ENCODE results near the gene PRTN3. TPM values are rescaled to one million over a fixed set of nuclear protein-coding genes. Genes with fewer than 3 reads are reported as not detected.

PRTN3 gene, protein sequence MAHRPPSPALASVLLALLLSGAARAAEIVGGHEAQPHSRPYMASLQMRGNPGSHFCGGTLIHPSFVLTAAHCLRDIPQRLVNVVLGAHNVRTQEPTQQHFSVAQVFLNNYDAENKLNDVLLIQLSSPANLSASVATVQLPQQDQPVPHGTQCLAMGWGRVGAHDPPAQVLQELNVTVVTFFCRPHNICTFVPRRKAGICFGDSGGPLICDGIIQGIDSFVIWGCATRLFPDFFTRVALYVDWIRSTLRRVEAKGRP
- total RNA-seq = not detected
- long read RNA-seq = 0 reads

DNA sequence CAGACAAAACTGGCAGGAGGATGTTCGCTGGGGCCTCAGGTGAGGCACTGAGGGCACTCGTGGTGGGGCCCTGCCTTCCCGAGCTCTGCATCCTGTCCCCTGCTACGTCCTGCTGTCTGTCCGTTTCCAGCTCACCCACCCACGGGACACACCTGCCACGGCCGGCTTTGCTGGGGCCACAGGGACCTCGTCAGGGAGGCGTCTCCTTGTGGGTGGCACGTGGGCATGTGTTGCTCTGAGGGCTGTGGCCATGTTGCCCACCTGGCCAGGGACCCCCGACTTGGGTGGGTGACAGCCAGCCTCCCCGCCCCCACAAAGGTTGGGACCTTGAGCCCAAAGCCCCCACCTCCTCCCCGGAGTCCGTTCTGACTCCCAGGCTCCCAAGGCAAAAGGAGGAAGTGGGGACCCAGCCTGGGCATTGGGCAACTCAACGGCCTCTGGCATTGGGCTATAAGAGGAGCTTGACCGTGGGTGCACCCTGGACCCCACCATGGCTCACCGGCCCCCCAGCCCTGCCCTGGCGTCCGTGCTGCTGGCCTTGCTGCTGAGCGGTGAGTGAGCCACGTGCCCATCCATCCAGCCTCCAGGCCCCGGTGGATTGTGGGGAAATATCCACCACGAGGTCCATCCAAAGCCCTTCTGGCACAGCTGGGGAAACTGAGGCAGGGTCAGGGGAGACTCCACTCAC lies at the start of gene PRTN3:
PRTN3 (plus strand) TSS at position 481 of the 688 bp plus-strand sequence; CDS start at position 491, 10 bp downstream.
- intact Hi-C loops (cut with micrococcal nuclease) = no loop called here
- Histone ChIP-seq H3K27ac (replicated peaks) (no peak within 1 kb of the TSS), H3K27me3 (ENCODE audit: low read depth) (peaks cover 87% of the 10 kb centered on the region), H3K4me1 (peaks cover 9% of the 10 kb centered on the region), H3K4me3 (no peak within 1 kb of the TSS), H3K36me3 (no peaks in the 10 kb centered on the region), H3K9me3 (replicated peaks) (no peaks in the 10 kb centered on the region)
- DNase-seq = no peak
- TF ChIP-seq, protein P1, sequence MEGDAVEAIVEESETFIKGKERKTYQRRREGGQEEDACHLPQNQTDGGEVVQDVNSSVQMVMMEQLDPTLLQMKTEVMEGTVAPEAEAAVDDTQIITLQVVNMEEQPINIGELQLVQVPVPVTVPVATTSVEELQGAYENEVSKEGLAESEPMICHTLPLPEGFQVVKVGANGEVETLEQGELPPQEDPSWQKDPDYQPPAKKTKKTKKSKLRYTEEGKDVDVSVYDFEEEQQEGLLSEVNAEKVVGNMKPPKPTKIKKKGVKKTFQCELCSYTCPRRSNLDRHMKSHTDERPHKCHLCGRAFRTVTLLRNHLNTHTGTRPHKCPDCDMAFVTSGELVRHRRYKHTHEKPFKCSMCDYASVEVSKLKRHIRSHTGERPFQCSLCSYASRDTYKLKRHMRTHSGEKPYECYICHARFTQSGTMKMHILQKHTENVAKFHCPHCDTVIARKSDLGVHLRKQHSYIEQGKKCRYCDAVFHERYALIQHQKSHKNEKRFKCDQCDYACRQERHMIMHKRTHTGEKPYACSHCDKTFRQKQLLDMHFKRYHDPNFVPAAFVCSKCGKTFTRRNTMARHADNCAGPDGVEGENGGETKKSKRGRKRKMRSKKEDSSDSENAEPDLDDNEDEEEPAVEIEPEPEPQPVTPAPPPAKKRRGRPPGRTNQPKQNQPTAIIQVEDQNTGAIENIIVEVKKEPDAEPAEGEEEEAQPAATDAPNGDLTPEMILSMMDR (IDR thresholded peaks at IDR 0.05; ENCODE audit: borderline replicate concordance) = no peak

DNA sequence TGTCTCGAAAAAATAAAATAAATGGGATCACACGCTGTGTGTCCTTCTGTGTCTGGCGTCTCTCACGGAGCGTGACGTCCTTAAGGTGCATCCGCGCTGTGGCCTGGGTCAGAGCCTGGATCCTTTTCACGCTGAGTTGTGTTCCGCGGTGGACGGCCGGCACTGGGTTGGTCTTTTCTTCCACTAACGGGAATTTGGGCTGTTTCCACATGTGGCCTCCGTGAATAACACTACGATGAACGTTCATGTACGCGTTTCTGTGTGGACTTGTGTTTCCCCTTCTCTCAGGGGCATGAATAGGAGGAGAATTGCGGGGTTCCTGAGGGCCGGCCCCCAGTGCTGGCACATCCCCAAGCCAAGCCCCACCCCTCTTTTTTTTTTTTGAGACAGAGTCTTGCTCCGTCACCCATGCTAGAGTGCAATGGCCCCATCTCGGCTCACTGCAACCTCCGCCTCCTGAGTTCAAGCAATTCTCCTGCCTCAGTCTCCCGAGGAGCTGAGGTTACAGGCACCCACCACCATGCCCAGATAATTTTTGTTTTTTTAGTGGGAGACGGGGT lies 49.7 kb upstream of the PRTN3 start:
- no peaks in the 10 kb centered on the region for H3K27me3 ChIP-seq (ENCODE audit: low read depth)
- H3K4me3 ChIP-seq = no peak overlapping the region
- no peak for DNase-seq
- H3K9me3 ChIP-seq (replicated peaks) = no peaks in the 10 kb centered on the region
- H3K27ac ChIP-seq (replicated peaks) = peak overlapping the region; percentile 88
- H3K36me3 ChIP-seq = no peaks in the 10 kb centered on the region
- intact Hi-C loops (cut with micrococcal nuclease) = no loop called here
- TF ChIP-seq, protein P1 (IDR thresholded peaks at IDR 0.05; ENCODE audit: borderline replicate concordance) = no peak
- H3K4me1 ChIP-seq = peaks cover 63% of the 10 kb centered on the region

DNA sequence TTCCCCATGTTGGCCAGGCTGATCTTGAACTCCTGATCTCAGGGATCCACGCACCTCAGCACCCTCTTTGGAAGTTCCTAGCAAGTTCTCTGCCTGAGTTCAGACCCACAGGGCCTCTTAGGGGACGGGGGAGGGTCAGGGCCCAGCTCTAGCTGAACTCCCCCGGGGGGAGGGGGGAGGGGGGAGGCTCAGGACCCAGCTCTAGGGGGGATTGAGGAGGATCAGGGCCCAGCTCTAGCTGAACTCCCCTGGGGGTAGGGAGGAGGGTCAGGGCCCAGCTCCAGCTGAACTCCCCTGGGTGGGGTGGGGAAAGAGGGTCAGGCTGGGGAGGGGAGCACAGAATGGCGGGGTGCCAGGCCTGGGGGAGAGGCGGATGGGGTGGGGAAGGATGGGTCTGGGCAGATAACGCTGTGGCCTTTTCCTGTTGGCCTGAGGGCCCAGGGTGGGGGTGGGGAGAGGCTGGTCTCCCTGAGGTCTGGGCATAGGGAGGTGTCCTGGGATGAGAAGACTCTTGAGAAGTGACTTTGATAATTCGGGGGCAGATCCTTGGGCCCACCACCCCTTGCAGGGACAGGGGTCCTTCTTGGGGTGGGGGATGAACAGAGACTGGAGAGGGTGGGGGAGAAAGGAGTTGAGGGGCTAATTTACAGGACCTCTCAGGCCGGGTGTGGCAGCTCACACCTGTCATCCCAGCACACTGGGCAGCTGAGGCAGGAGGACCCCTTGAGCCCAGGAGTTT lies 49.1 kb upstream of the PRTN3 start:
- Histone ChIP-seq H3K4me1 (peaks cover 69% of the 10 kb centered on the region), H3K27ac (replicated peaks) (peak overlapping the region; percentile 88), H3K4me3 (no peak overlapping the region), H3K9me3 (replicated peaks) (no peaks in the 10 kb centered on the region), H3K27me3 (ENCODE audit: low read depth) (no peaks in the 10 kb centered on the region), H3K36me3 (no peaks in the 10 kb centered on the region)
- TF ChIP-seq, protein P1 (IDR thresholded peaks at IDR 0.05; ENCODE audit: borderline replicate concordance) = no peak
- intact Hi-C loops (cut with micrococcal nuclease) = no loop called here
- DNase-seq = no peak

DNA sequence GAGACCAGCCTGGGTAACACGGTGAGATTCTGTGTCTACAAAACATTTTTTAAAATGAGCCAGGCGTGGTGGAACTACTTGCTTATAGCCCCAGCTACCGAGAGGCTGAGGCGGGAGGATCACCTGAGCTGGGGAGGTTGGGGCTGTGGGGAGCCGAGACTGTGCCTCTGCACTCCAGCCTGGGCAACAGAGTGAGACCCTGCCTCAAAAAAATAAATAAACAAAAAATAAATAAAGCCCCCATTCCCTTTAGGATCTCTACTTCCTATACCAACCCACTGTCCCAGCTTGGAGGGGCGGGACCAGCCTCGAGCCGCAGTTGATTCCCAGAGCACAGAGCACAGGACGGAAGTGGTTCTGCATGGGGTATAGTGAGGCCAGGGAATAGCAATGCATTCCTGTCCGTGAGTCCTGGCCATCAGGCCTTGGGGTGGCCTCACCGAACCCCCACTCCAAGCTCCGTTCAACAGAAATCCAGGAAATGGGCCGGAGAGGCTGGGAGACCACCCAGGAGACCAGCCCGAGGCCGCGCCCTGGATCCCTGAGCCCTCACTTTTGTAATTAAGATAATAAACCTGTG lies 48.4 kb upstream of the PRTN3 start:
- peak overlapping the region; percentile 88 for H3K27ac ChIP-seq (replicated peaks)
- no peaks in the 10 kb centered on the region for H3K27me3 ChIP-seq (ENCODE audit: low read depth)
- no peak for DNase-seq
- no peaks in the 10 kb centered on the region for H3K9me3 ChIP-seq (replicated peaks)
- peaks cover 68% of the 10 kb centered on the region for H3K4me1 ChIP-seq
- no peak overlapping the region for H3K4me3 ChIP-seq
- intact Hi-C loops (cut with micrococcal nuclease) = no loop called here
- H3K36me3 ChIP-seq = no peaks in the 10 kb centered on the region
- TF ChIP-seq, protein P1 (IDR thresholded peaks at IDR 0.05; ENCODE audit: borderline replicate concordance) = no peak

DNA sequence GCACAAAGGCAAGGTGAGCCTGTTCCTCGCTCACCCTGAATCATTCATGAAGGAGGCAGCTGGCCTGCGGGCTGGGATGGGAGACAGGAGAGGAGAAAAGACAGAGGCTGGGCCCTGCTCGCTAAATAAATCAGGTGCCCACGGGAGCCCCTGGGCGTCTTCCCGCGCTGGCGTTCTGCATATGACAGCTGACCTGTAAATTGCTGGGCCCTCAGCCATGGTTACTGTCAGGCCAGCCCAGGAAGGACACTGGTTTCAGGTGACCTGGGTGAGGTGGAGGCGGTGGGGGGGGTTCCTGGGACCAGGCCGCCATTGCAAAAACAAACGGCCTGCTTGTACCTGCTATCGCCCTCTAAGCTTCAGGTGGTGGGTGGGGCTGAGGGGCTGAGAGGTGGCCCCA lies 47.0 kb upstream of the PRTN3 start:
- Histone ChIP-seq H3K27me3 (ENCODE audit: low read depth) (no peaks in the 10 kb centered on the region), H3K9me3 (replicated peaks) (no peaks in the 10 kb centered on the region), H3K4me1 (peaks cover 63% of the 10 kb centered on the region), H3K36me3 (no peaks in the 10 kb centered on the region), H3K27ac (replicated peaks) (no peak overlapping the region), H3K4me3 (no peak overlapping the region)
- DNase-seq = no peak
- TF ChIP-seq, protein P1 (IDR thresholded peaks at IDR 0.05; ENCODE audit: borderline replicate concordance) = no peak
- intact Hi-C loops (cut with micrococcal nuclease) = no loop called here
